Stimulated activated naive CD4-positive, alpha-beta T cell (primary cell): ENCODE measurements around the gene RABGAP1L.
A peak's percentile ranks its signal among the peaks of the same experiment; 100 is the strongest.

ENCODE experiments used
- DNase-seq, 6 experiments: peaks; one replicate each; lab custom pipeline; 2025; lab: John Stamatoyannopoulos, UW

The RABGAP1L gene

GRCh38 chr1:174197088-174197487, 37.8 kb downstream of the RABGAP1L start:
- no peak for DNase-seq

DNA sequence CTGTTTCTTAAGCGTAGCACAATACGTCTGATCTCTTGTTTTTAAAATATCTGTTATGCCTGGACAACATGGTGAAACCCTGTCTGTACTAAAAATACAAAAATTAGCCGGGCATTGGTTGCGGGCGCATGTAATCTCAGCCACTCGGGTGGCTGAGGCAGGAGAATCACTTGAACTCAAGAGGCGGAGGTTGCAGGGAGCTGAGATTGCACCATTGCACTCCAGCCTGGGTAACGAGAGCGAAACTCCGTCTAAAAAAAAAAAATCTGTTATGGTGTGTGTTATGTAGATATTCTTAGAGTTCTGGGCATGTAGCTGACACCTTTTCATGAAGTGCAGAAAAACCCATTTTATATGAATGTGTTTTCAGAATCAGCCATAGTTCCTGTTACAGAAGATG, 38.2 kb downstream of the RABGAP1L start:
- no peak for DNase-seq

DNA sequence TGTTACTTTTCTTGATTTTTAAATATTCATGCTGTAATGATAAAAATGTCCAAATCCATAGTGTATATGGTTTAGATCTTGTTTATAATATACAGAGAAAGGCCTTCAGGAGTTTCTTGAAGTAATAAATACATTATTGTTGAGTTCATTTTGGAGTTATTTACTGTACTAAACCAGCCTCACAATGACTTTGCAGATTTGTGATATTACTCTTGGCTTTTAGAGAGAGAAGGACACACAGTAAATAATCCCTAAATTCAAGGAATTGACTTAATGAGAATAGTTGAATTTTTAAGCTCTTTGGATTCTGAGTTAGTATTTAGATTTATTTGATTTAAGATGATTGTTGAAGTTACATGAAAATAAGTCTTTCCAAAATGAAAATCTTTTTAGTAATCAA, 38.9 kb downstream of the RABGAP1L start:
- no peak for DNase-seq

GRCh38 chr1:174200746-174201145, 41.4 kb downstream of the RABGAP1L start:
- peak in 2 of 6 experiments; percentile 7 to 19 for DNase-seq

- DNase-seq = no peak
These were observed 45.5 kb downstream of the RABGAP1L start for GRCh38 chr1:174204697-174205308.

DNA sequence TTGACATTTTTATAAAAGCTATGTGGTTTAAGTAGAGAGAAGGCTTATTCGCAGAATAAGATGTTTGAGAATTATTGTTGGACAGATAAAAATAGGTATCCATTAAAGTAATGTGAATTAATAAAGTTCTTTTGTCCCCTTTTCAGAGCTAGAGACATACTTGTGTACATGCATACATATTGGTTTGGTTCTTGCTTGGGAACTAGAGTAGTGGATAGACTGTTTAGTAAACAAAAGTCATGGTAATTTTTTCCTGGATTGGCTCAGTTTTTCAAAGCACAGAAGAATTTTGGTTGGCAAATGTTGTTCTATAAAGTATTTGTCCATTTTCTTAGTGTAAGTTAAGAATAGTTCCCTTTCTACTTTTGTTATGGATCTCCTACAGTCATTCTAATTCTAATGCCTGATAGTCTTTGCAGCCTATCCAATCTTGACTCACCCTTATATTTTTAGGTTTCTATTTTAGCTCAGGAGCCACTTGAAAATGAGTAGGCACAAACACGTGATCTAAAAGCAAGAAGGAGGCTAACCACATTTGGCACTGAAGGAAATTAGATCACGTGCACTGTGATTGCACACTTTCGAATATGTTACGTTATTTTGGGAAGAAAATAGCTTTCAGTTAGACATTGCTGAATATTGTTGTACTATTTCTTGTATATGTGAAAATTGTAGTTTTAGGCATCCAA, 47.0 kb downstream of the RABGAP1L start:
- DNase-seq = no peak

DNA sequence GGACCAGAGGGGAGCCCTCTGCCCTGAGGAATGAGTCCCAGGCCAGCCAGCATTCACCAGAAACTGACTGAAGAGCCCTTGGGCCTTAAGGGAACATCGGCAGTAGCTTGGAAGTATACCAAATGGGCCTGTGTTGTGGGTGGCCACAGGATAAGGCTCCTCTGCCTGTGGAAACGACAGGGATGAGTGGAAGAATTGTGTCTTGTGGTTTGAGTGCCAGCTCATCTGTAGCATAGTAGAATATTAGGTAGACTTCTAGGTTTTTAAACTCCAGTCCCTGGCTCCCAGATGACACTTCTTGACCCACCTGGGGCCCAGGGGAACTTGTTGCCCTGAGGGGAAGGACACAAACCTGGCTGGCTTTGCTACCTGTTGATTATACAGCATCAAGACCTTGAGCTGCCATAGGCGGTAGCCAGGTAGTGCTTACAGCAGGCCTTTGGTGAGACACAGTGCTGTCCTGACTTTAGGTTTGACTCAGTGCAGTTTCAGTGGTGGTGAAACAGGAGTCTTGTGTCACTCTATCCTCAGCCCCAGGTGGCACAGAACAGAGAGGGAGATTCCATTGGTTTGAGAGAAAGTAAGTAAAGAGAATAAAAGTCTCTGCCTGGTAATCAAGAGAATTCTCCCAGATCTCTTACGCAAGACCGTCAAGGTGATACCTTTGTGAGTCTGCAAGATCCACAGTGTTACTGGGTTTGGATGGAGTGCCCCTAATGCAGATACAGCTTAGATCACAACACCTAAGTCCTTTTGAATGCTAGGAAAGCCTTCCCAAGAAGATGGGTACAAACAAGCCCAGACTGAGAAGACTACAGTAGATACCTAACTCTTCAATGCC, 50.2 kb downstream of the RABGAP1L start:
- DNase-seq = no peak

GRCh38 chr1:174211486-174211885, 52.2 kb downstream of the RABGAP1L start:
- DNase-seq = no peak

GRCh38 chr1:174215766-174216165, 56.4 kb downstream of the RABGAP1L start:
- no peak for DNase-seq

DNA sequence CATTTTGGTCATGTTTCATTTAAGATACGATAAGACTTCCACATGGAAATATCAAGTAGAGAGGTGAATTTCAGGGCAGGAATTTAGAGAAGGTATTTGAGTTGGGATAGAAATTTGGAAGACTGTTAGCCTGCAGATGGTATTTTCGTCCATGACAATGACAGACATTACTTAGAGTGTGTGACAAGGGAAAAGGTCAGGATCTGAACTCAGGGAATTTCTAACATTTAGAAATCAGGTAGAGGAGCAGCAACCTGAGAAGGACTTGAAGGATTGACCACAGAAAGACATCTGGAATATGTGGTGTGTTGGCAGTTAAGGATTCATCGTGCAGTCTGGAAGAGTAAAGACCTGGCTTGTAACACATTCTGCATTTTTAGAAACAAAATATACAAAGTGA, 57.9 kb downstream of the RABGAP1L start:
- DNase-seq = no peak

DNA sequence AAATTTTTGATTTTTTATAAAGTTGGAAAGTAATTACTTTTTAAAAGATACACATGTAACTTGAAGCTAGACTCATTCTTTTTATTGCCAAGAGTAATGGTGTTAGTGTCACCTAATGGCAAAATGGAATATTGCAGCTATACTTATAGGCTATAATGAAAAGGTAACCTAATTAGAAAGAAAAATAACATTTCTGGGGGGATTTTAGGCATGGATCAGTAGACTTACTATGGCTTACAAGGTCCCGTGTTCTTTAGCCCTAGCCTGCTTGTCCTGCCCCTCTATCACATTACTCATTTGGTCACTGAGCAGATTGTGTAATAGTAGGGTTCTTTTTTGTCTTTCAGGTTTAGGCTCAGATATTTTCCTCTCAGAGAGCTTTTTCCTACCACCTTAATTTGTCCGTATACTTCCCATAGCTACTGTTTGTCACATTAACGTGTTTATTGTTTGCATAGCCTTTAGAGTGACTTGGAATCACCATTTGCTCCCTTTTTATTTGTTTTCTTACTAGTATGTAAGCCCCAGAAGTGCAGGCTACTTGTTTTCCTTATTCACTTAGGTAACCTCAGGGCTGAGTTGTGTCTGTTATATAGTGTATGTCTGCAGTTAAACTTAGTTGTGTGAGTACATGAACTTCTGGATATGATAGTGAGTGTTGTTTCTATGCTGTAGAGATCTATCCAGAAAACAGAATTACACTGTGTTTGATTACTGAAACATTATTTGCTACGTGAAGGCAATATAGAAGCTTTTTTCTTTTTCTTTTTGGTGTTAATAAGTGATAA, 58.7 kb downstream of the RABGAP1L start:
- peak in 3 of 6 experiments; percentile 15 to 31 (median 30) for DNase-seq

DNA sequence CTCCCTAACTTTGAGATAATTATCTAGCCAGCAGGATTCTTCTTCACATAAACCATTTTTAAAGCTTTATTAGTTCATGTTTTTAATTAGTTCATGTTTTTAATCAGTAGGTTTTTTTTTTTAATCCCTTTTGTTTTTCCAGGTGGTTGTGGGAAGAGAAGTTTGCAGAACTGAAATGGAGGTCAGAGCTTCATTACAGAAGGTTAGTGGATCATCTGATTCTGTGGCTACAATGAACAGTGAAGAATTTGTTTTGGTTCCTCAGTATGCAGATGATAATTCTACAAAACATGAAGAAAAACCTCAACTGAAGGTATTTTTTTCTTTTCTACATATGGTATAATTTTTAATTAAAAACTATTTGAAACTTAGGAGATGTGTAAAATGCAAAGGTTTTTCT, 59.7 kb downstream of the RABGAP1L start:
- no peak for DNase-seq

DNA sequence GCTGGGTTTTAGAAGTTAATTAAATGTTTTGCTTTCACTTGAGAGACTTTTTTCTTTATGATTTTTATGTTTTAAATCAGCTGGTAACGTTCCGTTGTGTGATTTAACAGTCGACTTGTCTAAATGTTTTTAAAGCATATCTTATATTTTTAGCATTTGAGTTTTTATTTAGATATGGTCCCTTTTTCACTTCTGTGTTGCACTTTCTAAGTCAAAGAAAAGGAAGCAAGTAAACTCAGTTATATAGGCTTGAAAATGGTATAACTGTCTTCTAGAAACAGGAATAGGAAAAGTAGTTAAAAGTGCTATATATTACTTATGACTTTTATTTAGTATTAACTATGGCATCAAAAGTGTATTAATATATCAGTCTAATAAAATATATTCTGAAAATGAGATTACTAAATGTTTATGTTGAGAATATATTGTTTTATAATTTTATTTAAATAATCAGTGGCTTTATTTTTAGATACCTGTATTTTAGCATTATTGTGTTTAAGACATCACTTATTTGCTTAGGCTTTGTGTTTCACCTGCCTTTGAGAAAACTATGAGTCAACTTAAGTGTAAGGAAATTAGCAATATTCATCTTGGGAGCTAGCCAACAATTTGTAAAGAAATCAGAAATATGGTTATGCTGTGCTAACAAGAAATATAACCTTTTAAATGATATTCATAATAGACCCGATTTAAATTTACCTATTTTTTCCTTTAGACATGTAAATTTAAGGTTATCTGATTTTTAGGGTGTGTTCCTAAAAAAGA, 60.5 kb downstream of the RABGAP1L start:
- DNase-seq = no peak

DNA sequence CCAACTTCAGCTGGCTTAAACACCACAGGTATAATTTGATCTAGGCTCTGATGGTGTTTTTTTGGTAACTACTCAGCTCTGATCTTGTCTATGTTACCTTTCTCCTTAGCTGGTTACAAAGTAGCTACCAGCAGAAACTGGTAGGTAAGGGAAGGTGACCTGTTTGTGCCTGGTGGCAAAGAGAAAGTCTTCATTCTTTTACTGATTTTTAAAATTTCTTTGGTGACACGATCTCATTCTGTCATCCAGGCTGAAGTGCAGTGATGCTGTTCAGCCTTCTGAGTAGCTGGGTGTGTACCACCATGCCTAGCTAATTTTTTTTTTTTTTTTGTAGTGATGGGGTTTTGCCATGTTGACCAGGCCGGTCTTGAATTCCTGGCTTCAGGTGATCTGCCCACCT, 62.4 kb downstream of the RABGAP1L start:
- DNase-seq = no peak

GRCh38 chr1:174222166-174222949, 63.0 kb downstream of the RABGAP1L start:
- no peak for DNase-seq

- DNase-seq = no peak
These were observed 65.3 kb downstream of the RABGAP1L start for GRCh38 chr1:174224641-174225040.

- DNase-seq = no peak
These were observed 66.3 kb downstream of the RABGAP1L start for GRCh38 chr1:174225499-174226204.

GRCh38 chr1:174230399-174230798, 71.1 kb downstream of the RABGAP1L start:
- no peak for DNase-seq

DNA sequence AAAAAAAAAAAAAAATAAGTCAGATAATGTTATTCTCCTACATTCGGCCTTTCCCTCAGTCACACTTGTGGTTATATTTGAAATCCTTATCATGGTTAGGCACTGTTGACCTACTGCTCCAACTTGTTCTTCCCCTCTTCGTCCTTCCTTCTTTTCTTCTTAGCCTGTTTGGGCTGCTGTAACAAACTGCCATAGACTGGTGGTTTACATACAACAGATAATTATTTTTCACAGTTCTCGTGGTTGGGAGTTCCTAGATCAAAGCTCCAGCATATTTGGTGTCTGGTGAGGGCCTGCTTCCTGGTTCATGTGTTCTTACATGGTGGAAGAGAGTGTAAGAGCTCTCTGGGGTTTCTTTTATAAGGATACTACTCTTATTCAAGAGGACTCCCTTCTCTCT, 73.4 kb downstream of the RABGAP1L start:
- DNase-seq = no peak
